ENCODE measurements around the gene PRKAG1. TPM values are rescaled to one million over a fixed set of nuclear protein-coding genes. Genes with fewer than 3 reads are reported as not detected.

PRKAG1 gene
- total and polyA plus RNA-seq, 4 donors: 15.5 to 31.5 (median 20.9) TPM

DNA sequence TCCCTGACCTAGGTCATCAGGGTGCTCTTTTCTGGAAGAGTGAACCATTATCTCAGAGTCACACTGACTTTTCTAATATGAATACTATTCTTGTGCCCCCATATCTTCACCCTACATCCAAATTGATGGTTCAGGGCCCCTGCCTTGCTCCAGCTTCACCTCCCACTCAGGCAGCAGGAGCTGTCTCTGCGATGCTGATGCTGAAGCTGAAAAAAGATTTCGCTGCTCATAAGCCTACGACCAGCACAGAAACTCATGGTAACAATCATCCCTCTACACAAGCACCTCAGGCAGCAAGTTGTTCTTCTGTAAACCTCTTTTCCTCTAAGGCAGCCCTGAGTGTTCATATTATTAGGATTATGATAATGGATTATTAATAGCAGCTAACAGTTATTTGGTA, 64.5 kb downstream of the PRKAG1 start:
- H3K9me3 ChIP-seq (ENCODE audit: control insufficient read depth in 4 of 4, low read length in 3 of 4): no peaks in the 10 kb centered on the region
- 97% methylated on average over 3 of the region's 3 CpGs for WGBS
- no peak for DNase-seq (ENCODE audit: low spot score)
- no peak overlapping the region for H3K4me3 ChIP-seq (ENCODE audit: low read depth in 1 of 3, low read length in 3 of 3)
- H3K9ac ChIP-seq (ENCODE audit: low read depth in 1 of 2, low read length in 2 of 2): no peak overlapping the region
- no peaks in the 10 kb centered on the region for H3K27me3 ChIP-seq (ENCODE audit: control insufficient read depth in 4 of 4, insufficient read depth in 4 of 4, low read length in 3 of 4)
- no peak overlapping the region for H3K27ac ChIP-seq (ENCODE audit: low read depth in 1 of 2, low read length in 2 of 2)
- H3K4me1 ChIP-seq (ENCODE audit: control insufficient read depth in 4 of 4, insufficient read depth in 4 of 4, low read length in 3 of 4): peaks cover 0 to 22% (median 10%) of the 10 kb centered on the region in 4 donors
- no peak for TF ChIP-seq ATF3 (IDR thresholded peaks at IDR 0.05)
- H3K36me3 ChIP-seq (ENCODE audit: control insufficient read depth in 4 of 4, insufficient read depth in 3 of 4, low read depth in 1 of 4, low read length in 3 of 4): peaks cover 0 to 3% (median 0%) of the 10 kb centered on the region in 4 donors

DNA sequence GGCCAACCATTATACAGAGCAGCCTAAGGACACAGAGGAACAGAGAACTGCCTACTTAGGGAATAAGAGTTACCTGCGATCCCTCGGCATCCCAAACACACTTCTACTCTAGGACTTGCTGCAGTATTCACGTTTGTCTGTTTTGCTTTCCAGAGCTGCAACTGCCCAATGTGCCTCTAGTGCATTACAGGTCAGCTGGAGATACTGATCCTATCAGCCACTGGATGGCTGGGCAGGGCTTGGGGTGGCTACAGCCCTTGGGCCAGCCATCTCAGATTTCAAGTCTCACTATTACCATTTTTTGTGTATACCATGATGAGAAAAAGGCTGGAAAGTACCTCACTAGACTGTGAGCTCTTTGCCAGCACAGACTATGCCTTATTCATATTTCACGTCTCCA, 65.9 kb downstream of the PRKAG1 start:
- DNase-seq (ENCODE audit: low spot score): no peak
- H3K4me1 ChIP-seq (ENCODE audit: control insufficient read depth in 4 of 4, insufficient read depth in 4 of 4, low read length in 3 of 4): peaks cover 0 to 17% (median 9%) of the 10 kb centered on the region in 4 donors
- no peaks in the 10 kb centered on the region for H3K27me3 ChIP-seq (ENCODE audit: control insufficient read depth in 4 of 4, insufficient read depth in 4 of 4, low read length in 3 of 4)
- peaks cover 0 to 4% (median 0%) of the 10 kb centered on the region in 4 donors for H3K36me3 ChIP-seq (ENCODE audit: control insufficient read depth in 4 of 4, insufficient read depth in 3 of 4, low read depth in 1 of 4, low read length in 3 of 4)
- H3K9ac ChIP-seq (ENCODE audit: low read depth in 1 of 2, low read length in 2 of 2): no peak overlapping the region
- no peaks in the 10 kb centered on the region for H3K9me3 ChIP-seq (ENCODE audit: control insufficient read depth in 4 of 4, low read length in 3 of 4)
- no peak overlapping the region for H3K4me3 ChIP-seq (ENCODE audit: low read depth in 1 of 3, low read length in 3 of 3)
- H3K27ac ChIP-seq (ENCODE audit: low read depth in 1 of 2, low read length in 2 of 2): no peak overlapping the region
- WGBS: 95% methylated on average over 4 of the region's 4 CpGs
- no peak for TF ChIP-seq REST (IDR thresholded peaks at IDR 0.05)
- TF ChIP-seq MAX (IDR thresholded peaks at IDR 0.05): no peak
- TF ChIP-seq EGR1 (IDR thresholded peaks at IDR 0.05; ENCODE audit: low read depth in 2 of 2): no peak
- no peak for TF ChIP-seq GABPA (IDR thresholded peaks at IDR 0.05 in 1 of 2, conservative IDR thresholded peaks at IDR 0.05 in 1 of 2)
- TF ChIP-seq RAD21 (IDR thresholded peaks at IDR 0.05): no peak
- TF ChIP-seq TAF1 (conservative IDR thresholded peaks at IDR 0.05): no peak
- TF ChIP-seq FOXA1 (IDR thresholded peaks at IDR 0.05): no peak
- no peak for TF ChIP-seq FOXA2 (IDR thresholded peaks at IDR 0.05)
- no peak for TF ChIP-seq JUND (IDR thresholded peaks at IDR 0.05)
- TF ChIP-seq NR2F2 (IDR thresholded peaks at IDR 0.05): no peak
- no peak for TF ChIP-seq HNF4G (IDR thresholded peaks at IDR 0.05)
- no peak for TF ChIP-seq RXRA (IDR thresholded peaks at IDR 0.05)
- TF ChIP-seq HNF4A (conservative IDR thresholded peaks at IDR 0.05): no peak
- TF ChIP-seq YY1 (IDR thresholded peaks at IDR 0.05): no peak

Small RNAs within 50 kb of the gene (small RNA-seq; reads per million reads assigned to genes)
- gene RNU6-940P: not detected

Other genes with a start within 250 kb of the PRKAG1 start
- 10 to 100 TPM; 12.7 to 30.5 TPM for gene ADCY6, start 229.7 kb downstream of the PRKAG1 start, total RNA-seq
- 1 to 10 TPM; 4.3 to 8.2 TPM for gene ADCY6, start 229.7 kb downstream of the PRKAG1 start, polyA plus RNA-seq
- 1 to 10 TPM; 1.4 to 1.9 TPM for gene CACNB3, start 200.3 kb downstream of the PRKAG1 start, total RNA-seq
- under 1 TPM; 0.92 to 0.93 TPM for gene CACNB3, start 200.3 kb downstream of the PRKAG1 start, polyA plus RNA-seq
- 10 to 100 TPM; 34.4 to 60.6 TPM for gene DDX23, start 166.6 kb downstream of the PRKAG1 start, total RNA-seq
- 10 to 100 TPM; 16.9 to 25.1 TPM for gene DDX23, start 166.6 kb downstream of the PRKAG1 start, polyA plus RNA-seq
- 1 to 10 TPM; 7.7 to 8.5 TPM for gene RND1, start 152.9 kb downstream of the PRKAG1 start, total RNA-seq
- gene RND1, start 152.9 kb downstream of the PRKAG1 start, polyA plus RNA-seq: 10 to 100 TPM in 1 of 2 donors, 1 to 10 TPM in 1; 8.5 to 16.5 TPM
- 10 to 100 TPM; 28.6 to 37.3 TPM for gene FKBP11, start 93.3 kb downstream of the PRKAG1 start, total RNA-seq
- 100 to 1,000 TPM in 1 of 2 donors, 10 to 100 TPM in 1; 92.5 to 162 TPM for gene FKBP11, start 93.3 kb downstream of the PRKAG1 start, polyA plus RNA-seq
- gene ARF3, start 61.3 kb downstream of the PRKAG1 start, total RNA-seq: 10 to 100 TPM; 17.1 to 21.6 TPM
- gene ARF3, start 61.3 kb downstream of the PRKAG1 start, polyA plus RNA-seq: 10 to 100 TPM; 14.1 to 29.5 TPM
- gene WNT10B, start 47.0 kb downstream of the PRKAG1 start, total RNA-seq: under 1 TPM in 1 of 2 donors, not detected in 1; 0.08 TPM
- under 1 TPM in 1 of 2 donors, not detected in 1; 0.05 TPM for gene WNT10B, start 47.0 kb downstream of the PRKAG1 start, polyA plus RNA-seq
- gene WNT1, start 40.5 kb downstream of the PRKAG1 start, total RNA-seq: not detected
- gene WNT1, start 40.5 kb downstream of the PRKAG1 start, polyA plus RNA-seq: not detected
- under 1 TPM in 1 of 2 donors, not detected in 1; 0.09 TPM for gene DDN, start 19.4 kb downstream of the PRKAG1 start, total RNA-seq
- gene DDN, start 19.4 kb downstream of the PRKAG1 start, polyA plus RNA-seq: not detected
- gene KMT2D, start 42.0 kb upstream of the PRKAG1 start, total RNA-seq: 10 to 100 TPM; 39.6 to 53.8 TPM
- gene KMT2D, start 42.0 kb upstream of the PRKAG1 start, polyA plus RNA-seq: 10 to 100 TPM in 1 of 2 donors, 1 to 10 TPM in 1; 4.5 to 10.3 TPM
- 1 to 10 TPM in 1 of 2 donors, not detected in 1; 1.2 TPM for gene RHEBL1, start 51.2 kb upstream of the PRKAG1 start, total RNA-seq
- gene RHEBL1, start 51.2 kb upstream of the PRKAG1 start, polyA plus RNA-seq: under 1 TPM; 0.29 to 0.36 TPM
- under 1 TPM; 0.08 to 0.09 TPM for gene DHH, start 76.0 kb upstream of the PRKAG1 start, total RNA-seq
- under 1 TPM in 1 of 2 donors, not detected in 1; 0.09 TPM for gene DHH, start 76.0 kb upstream of the PRKAG1 start, polyA plus RNA-seq
- 10 to 100 TPM; 13.0 to 23.7 TPM for gene LMBR1L, start 92.1 kb upstream of the PRKAG1 start, total RNA-seq
- 10 to 100 TPM in 1 of 2 donors, 1 to 10 TPM in 1; 9.3 to 10.5 TPM for gene LMBR1L, start 92.1 kb upstream of the PRKAG1 start, polyA plus RNA-seq
- gene TUBA1B, start 112.6 kb upstream of the PRKAG1 start, total RNA-seq: 1,000 to 10,000 TPM in 1 of 2 donors, 100 to 1,000 TPM in 1; 161 to 1,268 TPM
- gene TUBA1B, start 112.6 kb upstream of the PRKAG1 start, polyA plus RNA-seq: 100 to 1,000 TPM; 125 to 325 TPM
- 10 to 100 TPM; 14.8 to 28.0 TPM for gene TUBA1A, start 170.3 kb upstream of the PRKAG1 start, total RNA-seq
- gene TUBA1A, start 170.3 kb upstream of the PRKAG1 start, polyA plus RNA-seq: 10 to 100 TPM in 1 of 2 donors, 1 to 10 TPM in 1; 4.2 to 17.5 TPM
- gene TUBA1C, start 246.3 kb upstream of the PRKAG1 start, total RNA-seq: 100 to 1,000 TPM; 102 to 103 TPM
- gene TUBA1C, start 246.3 kb upstream of the PRKAG1 start, polyA plus RNA-seq: 100 to 1,000 TPM in 1 of 2 donors, 10 to 100 TPM in 1; 54.6 to 162 TPM

Data from liver (tissue), 10 donors.